SU-DHL-6 (cell line): ENCODE data around the gene PLCL1.

Source experiments
- EZH2phosphoT487 ChIP-seq: fragments of 200-600 bp; sonication (generic), shearing (Covaris generic); conservative IDR thresholded peaks from 2 replicates; pipeline ENCODE4 v1.6.1; 2018; ENCODE audit warnings: mild to moderate bottlenecking, antibody characterized with exemption, low read length, moderate library complexity, mixed read lengths
- TF ChIP-seq, protein P1 (sequence below): fragments of 200-600 bp; sonication (generic); IDR thresholded peaks from one replicate; pipeline ENCODE4 v1.5.1; 2017; ENCODE audit warnings: antibody characterized with exemption, mild to moderate bottlenecking, low read length, moderate library complexity; ENCODE audit not compliant: insufficient read depth, poor library complexity, severe bottlenecking

DNA sequence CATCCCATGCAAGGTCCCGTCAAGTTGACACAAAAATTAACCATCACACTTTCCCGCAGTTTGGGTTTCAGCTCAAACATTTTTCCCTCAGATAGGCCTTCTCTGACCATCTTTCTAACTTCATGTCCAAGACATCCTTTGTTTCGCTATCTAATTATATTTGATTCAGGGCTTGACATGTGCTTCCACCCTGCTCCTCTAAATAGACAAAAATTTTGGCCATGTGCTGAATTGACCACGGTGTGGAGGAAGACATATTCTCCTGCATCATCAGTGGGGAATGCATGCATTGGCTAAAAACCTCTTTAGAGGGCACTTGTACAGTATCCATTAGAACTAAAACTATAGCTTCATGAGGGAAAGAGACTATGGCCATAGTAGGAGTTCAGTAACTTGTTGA, 81.2 kb downstream of the PLCL1 start:
- no peak for TF ChIP-seq EZH2phosphoT487
- TF ChIP-seq, protein P1, sequence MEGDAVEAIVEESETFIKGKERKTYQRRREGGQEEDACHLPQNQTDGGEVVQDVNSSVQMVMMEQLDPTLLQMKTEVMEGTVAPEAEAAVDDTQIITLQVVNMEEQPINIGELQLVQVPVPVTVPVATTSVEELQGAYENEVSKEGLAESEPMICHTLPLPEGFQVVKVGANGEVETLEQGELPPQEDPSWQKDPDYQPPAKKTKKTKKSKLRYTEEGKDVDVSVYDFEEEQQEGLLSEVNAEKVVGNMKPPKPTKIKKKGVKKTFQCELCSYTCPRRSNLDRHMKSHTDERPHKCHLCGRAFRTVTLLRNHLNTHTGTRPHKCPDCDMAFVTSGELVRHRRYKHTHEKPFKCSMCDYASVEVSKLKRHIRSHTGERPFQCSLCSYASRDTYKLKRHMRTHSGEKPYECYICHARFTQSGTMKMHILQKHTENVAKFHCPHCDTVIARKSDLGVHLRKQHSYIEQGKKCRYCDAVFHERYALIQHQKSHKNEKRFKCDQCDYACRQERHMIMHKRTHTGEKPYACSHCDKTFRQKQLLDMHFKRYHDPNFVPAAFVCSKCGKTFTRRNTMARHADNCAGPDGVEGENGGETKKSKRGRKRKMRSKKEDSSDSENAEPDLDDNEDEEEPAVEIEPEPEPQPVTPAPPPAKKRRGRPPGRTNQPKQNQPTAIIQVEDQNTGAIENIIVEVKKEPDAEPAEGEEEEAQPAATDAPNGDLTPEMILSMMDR, result no peak
